GM23248 (cell line): ENCODE data around the gene TEX28.

ENCODE experiments used
- EZH2 ChIP-seq: fragments of 200-600 bp; sonication (generic); IDR thresholded peaks from 2 replicates; pipeline ENCODE4 v1.6.1; 2018; ENCODE audit warnings: antibody characterized with exemption, mild to moderate bottlenecking; ENCODE audit not compliant: insufficient read depth, poor library complexity, severe bottlenecking
- EZH2phosphoT487 ChIP-seq: fragments of 200-600 bp; sonication (generic); IDR thresholded peaks from 2 replicates; pipeline ENCODE4 v1.6.1; 2018; ENCODE audit warnings: antibody characterized with exemption, moderate library complexity, mild to moderate bottlenecking, low read depth; ENCODE audit not compliant: insufficient read depth

DNA sequence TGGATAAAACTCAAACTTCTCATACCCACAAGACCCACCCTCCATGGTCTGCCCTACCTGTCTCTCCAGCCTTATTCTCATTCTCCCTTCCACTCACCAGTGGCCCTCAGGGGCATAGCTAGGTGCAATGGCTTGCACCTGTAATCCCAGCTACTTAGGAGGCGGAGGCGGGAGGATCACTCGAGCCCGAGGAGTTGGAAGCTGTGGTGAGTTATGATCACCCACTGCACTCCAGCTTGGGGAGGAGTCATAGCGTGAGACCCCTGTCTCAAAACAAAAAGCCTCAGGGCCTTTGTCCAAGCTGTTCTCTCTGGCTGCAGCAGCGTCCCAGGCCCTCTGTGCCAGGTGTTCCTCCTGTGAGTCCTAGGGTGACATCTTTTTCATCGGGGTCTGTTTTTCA is 17.2 kb upstream of the TEX28 start:
- TF ChIP-seq EZH2, result no peak
- no peak for TF ChIP-seq EZH2phosphoT487
